Fibroblast of the conjunctiva (primary cell): ENCODE data around the gene RWDD3.

Experiments used
- DNase-seq: peaks from one replicate; pipeline ENCODE4 v3.0.0-alpha.2; 2010; ENCODE audit warnings: low read depth

RWDD3 gene

GRCh38 chr1:95230256-95230655 lies 3.8 kb upstream of the RWDD3 start:
- no peak for DNase-seq

GRCh38 chr1:95230768-95231191 lies 3.2 kb upstream of the RWDD3 start:
- no peak for DNase-seq

DNA sequence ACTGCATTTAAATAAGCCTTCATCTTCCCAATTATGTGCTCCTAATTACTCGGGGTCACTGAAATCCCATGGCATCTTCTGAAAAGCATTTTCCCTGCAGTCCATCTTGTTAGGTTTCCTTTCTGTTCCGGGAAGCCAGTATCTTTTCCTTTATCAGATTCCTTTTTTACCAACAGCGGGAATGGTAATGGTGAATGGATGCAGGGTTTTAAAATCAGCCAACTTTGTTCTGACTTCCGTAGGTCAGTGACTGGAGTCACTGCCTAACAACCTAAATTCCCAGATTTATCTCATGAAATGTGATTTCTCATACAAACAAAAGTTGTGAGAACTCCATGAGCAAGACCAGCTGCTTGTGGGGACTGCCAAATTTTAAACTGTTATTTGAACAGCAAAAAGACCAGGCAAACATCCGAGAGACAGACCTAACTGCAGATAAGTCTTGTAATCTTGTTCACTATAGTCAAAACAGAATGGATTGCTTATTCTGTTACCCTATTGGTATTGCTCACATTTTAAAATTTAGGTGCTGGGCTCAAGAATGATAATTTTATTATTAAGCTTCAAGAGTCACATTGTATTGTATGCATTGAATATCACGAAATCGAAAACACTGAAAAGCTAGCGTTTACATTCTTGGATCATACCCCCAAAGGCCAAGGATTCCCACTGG lies 1.2 kb upstream of the RWDD3 start:
- DNase-seq, result no peak

GRCh38 chr1:95233319-95233736 lies 682 bp upstream of the RWDD3 start:
- DNase-seq, result no peak

DNA sequence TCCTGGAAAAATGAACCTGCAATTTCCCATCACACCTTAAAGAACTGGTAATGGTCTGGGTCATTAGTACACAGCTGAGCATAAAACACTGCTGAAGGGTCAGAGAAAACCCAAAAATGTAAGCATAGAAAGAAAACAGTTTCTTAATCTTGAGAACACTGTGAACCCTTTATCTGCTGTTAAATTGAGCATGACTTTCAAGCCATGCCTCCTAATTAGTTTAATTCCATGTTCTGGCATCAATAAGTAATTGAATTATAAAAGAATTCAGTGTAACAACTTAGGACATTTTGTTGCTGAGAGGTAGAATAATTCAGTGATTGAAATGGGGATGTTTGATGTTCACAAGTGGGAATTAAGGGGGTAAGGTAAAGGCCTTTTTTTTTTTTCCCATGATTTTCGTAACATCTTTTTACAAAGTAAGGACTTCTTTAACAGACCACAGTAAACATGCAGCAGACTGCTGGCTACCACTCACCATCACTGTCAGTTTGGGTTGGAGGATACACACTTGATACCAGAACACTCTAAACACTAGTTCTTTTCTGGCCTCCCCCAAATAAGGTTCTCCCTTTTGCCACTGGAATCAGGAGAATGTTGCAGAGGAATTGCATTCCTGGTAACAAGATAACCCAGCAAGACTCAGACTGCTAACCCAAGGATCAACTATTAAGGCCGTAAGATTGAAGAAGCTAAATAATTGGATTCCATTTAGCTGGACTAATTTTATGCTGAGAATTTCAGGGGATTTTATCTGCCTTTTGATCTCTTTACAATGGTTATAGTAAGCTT lies 3.0 kb downstream of the RWDD3 start:
- DNase-seq, result no peak

GRCh38 chr1:95237981-95238703 lies 4.1 kb downstream of the RWDD3 start:
- no peak for DNase-seq

DNA sequence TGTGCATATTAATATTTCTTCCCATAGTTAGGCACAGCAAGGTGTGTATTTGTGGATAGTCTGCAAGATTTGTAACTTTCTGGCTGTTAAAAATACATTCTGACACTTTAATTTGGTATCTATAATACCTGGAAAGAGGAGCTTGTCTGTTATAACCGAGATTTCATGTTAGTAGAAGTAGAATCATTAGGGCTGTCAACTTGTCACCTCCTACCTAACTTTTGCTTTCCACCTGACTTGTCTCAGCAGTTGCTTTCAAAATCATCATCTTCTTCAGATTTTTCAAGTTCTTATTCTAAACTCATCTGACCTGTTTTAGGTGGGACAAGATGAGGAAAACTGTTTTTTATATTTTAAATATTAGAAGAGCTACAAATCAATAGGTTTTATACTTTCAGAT lies 11.0 kb downstream of the RWDD3 start:
- no peak for DNase-seq

DNA sequence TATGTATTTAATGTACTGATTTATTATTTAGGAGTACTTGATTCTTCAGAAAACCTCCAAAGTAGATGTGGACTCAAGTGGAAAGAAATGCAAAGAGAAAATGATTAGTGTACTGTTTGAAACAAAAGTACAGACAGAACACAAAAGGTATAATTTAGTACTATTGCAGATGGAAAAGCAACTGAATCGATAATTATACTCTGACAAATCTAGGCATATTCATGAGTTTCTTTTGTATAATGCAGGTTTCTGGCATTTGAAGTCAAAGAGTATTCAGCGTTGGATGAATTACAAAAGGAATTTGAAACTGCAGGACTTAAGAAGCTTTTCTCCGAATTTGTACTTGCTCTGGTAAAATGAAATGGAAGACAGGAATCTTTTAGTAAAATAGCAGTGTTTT lies 12.5 kb downstream of the RWDD3 start:
- DNase-seq, result no peak

- no peak for DNase-seq
Observed at GRCh38 chr1:95247607-95248006, 13.6 kb downstream of the RWDD3 start.

DNA sequence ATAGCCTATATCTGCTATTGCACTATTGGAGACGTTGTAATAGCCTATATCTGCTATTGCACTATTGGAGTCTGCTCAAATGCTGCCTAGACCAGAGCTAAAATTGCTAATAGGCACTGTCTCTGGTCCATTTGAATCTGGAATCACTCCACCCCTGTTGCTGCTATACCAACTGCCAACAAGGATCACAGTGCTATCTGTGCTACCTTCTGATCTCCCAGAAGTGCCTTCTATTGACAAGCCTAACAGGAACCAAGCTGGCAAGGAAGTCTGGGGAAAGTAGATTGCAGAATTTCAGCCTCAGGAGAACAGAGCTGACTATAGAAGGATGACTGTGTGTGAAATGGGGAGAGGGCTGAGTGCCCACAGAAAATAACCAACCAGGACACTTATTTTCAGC lies 15.9 kb downstream of the RWDD3 start:
- DNase-seq, result no peak

- no peak for DNase-seq
Observed at GRCh38 chr1:95252422-95252821, 18.4 kb downstream of the RWDD3 start.

DNA sequence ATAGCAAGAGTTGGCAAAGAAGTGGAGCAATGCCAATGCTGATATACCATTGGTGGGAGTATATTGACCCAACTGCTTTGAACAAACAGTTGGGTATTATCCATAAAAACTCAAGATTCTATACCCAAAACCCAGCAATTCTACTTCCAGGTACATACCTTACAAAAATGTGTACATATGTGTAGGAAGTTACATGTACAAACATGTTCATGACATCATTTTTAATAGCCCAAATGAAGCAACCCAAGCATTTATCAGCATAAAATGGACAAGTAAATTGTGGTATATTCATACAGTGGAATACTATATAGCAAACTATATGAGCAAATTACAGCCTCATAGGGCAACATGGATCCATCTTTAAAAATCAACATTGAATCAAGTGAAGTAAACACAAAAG lies 20.9 kb downstream of the RWDD3 start:
- DNase-seq, result no peak

- no peak for DNase-seq
Observed at GRCh38 chr1:95255826-95256225, 21.8 kb downstream of the RWDD3 start.

DNA sequence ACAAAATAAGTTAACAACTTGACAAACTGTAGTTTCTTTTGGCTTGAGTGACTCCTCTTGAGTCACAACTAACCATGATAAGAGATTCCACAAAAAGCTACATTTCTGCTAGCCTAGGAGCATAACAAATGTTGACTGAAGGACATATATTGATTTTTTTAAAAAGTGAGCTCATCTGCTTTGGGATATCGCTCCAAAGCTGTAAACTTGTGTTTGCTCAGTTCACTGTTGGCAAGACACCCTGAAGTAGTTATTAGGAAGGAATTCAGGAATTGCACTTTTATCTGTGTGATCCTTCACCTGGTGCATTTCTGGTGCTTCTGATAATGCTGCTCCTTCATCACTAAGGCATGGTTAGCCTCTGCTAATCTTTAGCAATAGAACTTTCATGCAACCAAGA lies 23.7 kb downstream of the RWDD3 start:
- DNase-seq, result no peak

- no peak for DNase-seq
Observed at GRCh38 chr1:95259245-95259644, 25.2 kb downstream of the RWDD3 start.

DNA sequence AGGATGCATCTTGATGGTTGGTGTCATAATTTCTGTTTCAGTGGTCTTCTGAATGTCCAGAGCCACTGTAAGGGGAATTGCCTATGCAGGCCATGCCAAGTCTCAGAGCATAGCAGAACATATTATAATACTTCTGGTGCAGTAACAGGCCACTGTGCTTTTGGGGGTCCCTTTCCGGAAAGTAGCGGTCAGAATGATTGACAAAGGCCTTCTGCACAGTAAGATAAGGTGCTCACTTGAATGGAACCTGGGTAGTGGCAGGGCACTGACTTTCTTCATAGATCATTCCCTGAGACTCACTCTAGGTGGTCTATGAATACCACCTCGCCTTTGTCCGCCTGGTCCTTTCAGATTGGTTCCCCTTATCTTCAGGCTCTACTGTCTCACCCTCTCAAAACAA lies 28.9 kb downstream of the RWDD3 start:
- DNase-seq, result no peak

DNA sequence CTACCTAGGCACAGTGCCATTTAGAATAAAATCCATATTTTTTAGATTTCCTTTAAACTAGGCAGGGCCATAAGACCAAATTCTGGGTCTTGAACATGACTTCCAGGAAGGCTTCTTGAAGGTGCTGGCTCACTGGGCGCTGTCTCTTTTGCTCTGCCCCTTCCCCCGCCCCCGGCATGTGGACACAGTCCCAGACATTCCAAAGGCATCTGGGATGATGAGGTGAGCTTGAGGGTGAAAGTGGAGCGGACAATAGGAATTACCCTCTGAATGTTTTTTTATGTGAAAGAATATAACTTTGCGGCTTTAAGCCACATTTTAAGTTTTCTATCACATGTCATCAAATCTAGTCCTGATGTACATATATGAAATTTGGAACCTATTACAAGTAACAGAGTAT lies 29.4 kb downstream of the RWDD3 start:
- no peak for DNase-seq

DNA sequence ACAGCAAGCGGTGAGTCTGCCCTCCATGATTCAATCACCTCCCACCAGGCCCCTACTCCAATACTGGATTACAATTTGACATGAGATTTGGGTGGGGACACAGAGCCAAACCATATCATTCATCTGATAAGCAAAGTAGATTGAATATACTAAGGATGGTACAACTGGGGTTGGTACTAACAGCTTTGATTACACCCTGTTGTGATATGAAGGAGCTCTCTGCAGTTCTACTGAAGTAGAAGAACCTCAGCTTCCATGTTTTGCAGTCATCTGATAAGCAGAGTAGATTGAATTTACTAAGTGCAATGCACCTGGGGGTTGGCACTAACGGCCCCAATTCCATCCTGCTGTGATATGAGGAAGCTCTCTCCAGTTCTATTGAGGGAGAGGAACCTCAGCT lies 31.1 kb downstream of the RWDD3 start:
- no peak for DNase-seq

DNA sequence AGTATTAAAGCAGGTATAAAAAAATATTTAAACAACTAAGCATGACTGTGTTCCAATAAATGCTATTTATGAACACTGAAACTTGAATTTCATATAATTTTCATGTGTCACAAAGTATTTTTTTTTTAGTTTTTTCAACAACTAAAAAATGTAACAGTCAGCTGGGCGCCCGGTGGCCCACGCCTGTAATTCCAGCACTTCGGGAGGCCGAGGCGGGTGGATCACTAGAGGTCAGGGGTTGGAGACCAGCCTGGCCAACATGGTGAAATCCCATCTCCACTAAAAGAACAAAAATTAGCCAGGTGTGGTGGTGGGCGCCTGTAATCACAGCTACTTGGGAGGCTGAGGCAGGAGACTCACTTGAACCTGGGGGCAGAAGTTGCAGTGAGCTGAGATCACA lies 42.4 kb downstream of the RWDD3 start:
- no peak for DNase-seq

GRCh38 chr1:95278173-95279006 lies 44.4 kb downstream of the RWDD3 start:
- no peak for DNase-seq

GRCh38 chr1:95281781-95282517 lies 47.9 kb downstream of the RWDD3 start:
- no peak for DNase-seq

GRCh38 chr1:95282518-95282895 lies 48.5 kb downstream of the RWDD3 start:
- DNase-seq, result no peak
